ENCODE results near the gene MFSD12.

DNA sequence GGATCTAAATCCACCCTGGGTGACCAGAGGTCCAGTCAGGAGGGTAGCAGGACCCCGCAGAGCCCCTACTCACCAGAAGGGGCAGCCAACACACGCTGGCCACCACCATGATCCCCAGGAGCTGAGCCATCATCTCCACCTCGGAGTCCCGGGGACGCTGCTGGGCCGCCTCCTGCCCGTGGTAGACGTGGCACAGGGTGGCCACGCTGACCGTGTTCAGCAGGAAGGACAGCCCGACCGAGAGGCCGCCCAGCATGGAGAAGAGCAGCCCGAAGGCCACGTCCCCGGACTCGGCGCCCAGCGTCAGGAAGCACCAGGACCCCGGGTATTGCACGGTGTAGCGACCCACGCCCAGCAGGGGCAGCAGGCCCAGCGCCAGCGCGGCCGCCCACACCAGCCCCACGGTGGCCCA is 42.4 kb upstream of the MFSD12 start:
- TF ChIP-seq, protein P1, sequence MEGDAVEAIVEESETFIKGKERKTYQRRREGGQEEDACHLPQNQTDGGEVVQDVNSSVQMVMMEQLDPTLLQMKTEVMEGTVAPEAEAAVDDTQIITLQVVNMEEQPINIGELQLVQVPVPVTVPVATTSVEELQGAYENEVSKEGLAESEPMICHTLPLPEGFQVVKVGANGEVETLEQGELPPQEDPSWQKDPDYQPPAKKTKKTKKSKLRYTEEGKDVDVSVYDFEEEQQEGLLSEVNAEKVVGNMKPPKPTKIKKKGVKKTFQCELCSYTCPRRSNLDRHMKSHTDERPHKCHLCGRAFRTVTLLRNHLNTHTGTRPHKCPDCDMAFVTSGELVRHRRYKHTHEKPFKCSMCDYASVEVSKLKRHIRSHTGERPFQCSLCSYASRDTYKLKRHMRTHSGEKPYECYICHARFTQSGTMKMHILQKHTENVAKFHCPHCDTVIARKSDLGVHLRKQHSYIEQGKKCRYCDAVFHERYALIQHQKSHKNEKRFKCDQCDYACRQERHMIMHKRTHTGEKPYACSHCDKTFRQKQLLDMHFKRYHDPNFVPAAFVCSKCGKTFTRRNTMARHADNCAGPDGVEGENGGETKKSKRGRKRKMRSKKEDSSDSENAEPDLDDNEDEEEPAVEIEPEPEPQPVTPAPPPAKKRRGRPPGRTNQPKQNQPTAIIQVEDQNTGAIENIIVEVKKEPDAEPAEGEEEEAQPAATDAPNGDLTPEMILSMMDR (conservative IDR thresholded peaks at IDR 0.05 in 1 of 2, IDR thresholded peaks at IDR 0.05 in 1 of 2; ENCODE audit: extremely low read depth in 1 of 2, insufficient read depth in 1 of 2, low read depth in 1 of 2, low read length in 2 of 2): no peak
- TF ChIP-seq EZH2 (IDR thresholded peaks at IDR 0.05; ENCODE audit: borderline replicate concordance, low read length): no peak

Measured in mammary epithelial cell (primary cell).